OCI-LY1 (cell line): ENCODE results near the gene PBX1.

ENCODE experiments used
- H2AFZ ChIP-seq: fragments of 200-600 bp; sonication (generic), shearing (Covaris generic); 2 replicates; pipeline ENCODE4 v1.6.0; 2014; ENCODE audit warnings: antibody characterized with exemption, mild to moderate bottlenecking, low read length
- H3F3A ChIP-seq: fragments of 200-600 bp; sonication (generic), shearing (Covaris generic); 2 replicates; pipeline ENCODE4 v1.6.0; 2014; ENCODE audit warnings: mild to moderate bottlenecking, antibody characterized with exemption, low read length, moderate library complexity; ENCODE audit not compliant: insufficient read depth
- H3K27ac ChIP-seq: fragments of 200-600 bp; sonication (generic); 2 replicates; pipeline ENCODE4 v1.5.1; 2014; ENCODE audit warnings: low read length, mixed run types, mild to moderate bottlenecking, low read depth; ENCODE audit not compliant: poor library complexity, severe bottlenecking
- H3K27me3 ChIP-seq: fragments of 200-600 bp; sonication (generic); 2 replicates; pipeline ENCODE4 v1.6.0; 2014; ENCODE audit warnings: antibody characterized with exemption, mild to moderate bottlenecking, low read length, moderate library complexity; ENCODE audit not compliant: insufficient read depth
- H3K36me3 ChIP-seq: fragments of 200-600 bp; sonication (generic); 2 replicates; pipeline ENCODE4 v1.6.1; 2014; ENCODE audit warnings: mild to moderate bottlenecking, antibody characterized with exemption, low read length, moderate library complexity, mixed read lengths; ENCODE audit not compliant: insufficient read depth
- H3K4me1 ChIP-seq: fragments of 200-600 bp; sonication (generic); 2 replicates; pipeline ENCODE4 v1.5.1; 2014; ENCODE audit warnings: mild to moderate bottlenecking, low read length, moderate library complexity; ENCODE audit not compliant: insufficient read depth, severe bottlenecking
- H3K4me2 ChIP-seq: fragments of 200-600 bp; sonication (generic), shearing (Covaris generic); 2 replicates; pipeline ENCODE4 v1.6.1; 2014; ENCODE audit warnings: low read length
- H3K4me3 ChIP-seq: fragments of 200-600 bp; sonication (generic); 2 replicates; pipeline ENCODE4 v1.5.1; 2014; ENCODE audit warnings: low read length, low read depth, mild to moderate bottlenecking, mixed read lengths; ENCODE audit not compliant: poor library complexity, severe bottlenecking
- H3K79me2 ChIP-seq: fragments of 200-600 bp; shearing (Covaris generic); 2 replicates; pipeline ENCODE4 v1.6.1; 2016; ENCODE audit warnings: mixed run types, low read length, mixed read lengths; ENCODE audit not compliant: insufficient read depth
- H3K9ac ChIP-seq: fragments of 200-600 bp; sonication (generic), shearing (Covaris generic); 2 replicates; pipeline ENCODE4 v1.6.1; 2014; ENCODE audit warnings: mild to moderate bottlenecking, low read length, mixed read lengths
- H3K9me2 ChIP-seq: fragments of 200-600 bp; sonication (generic), shearing (Covaris generic); 2 replicates; pipeline ENCODE4 v1.6.1; 2014; ENCODE audit warnings: low read depth, mild to moderate bottlenecking, low read length, mixed read lengths
- H3K9me3 ChIP-seq: fragments of 200-600 bp; shearing (Covaris generic); 2 replicates; pipeline ENCODE4 v1.6.1; 2014; ENCODE audit warnings: low read length, mixed read lengths
- H4K20me1 ChIP-seq: fragments of 200-600 bp; sonication (generic), shearing (Covaris generic); 2 replicates; pipeline ENCODE4 v1.6.0; 2016; ENCODE audit warnings: mild to moderate bottlenecking, low read length; ENCODE audit not compliant: insufficient read depth
- CTCF ChIP-seq: fragments of 200-600 bp; sonication (generic), shearing (Covaris generic); IDR thresholded peaks from 2 replicates; pipeline ENCODE4 v1.5.1; 2017; ENCODE audit warnings: mild to moderate bottlenecking, antibody characterized with exemption, low read length, moderate library complexity, mixed read lengths
- EZH2 ChIP-seq: fragments of 200-600 bp; sonication (generic), shearing (Covaris generic); IDR thresholded peaks from 2 replicates; pipeline ENCODE4 v1.8.0; 2017; ENCODE audit warnings: borderline replicate concordance, mixed run types, mild to moderate bottlenecking, antibody characterized with exemption, low read length, moderate library complexity, mixed read lengths

The PBX1 gene

GRCh38 chr1:164755690-164756089 lies 196.7 kb downstream of the PBX1 start:
- Histone ChIP-seq H3K27me3 (no peaks in the 10 kb centered on the region), H3K9me2 (no peaks in the 10 kb centered on the region), H3K9ac (no peak overlapping the region), H3K4me1 (no peaks in the 10 kb centered on the region), H3F3A (no peaks in the 10 kb centered on the region), H3K27ac (no peak overlapping the region), H3K4me3 (no peak overlapping the region), H3K9me3 (no peaks in the 10 kb centered on the region), H2AFZ (no peak overlapping the region), H3K4me2 (no peak overlapping the region), H4K20me1 (no peaks in the 10 kb centered on the region), H3K79me2 (no peaks in the 10 kb centered on the region), H3K36me3 (no peaks in the 10 kb centered on the region)
- TF ChIP-seq EZH2 (no peak), CTCF (no peak)

DNA sequence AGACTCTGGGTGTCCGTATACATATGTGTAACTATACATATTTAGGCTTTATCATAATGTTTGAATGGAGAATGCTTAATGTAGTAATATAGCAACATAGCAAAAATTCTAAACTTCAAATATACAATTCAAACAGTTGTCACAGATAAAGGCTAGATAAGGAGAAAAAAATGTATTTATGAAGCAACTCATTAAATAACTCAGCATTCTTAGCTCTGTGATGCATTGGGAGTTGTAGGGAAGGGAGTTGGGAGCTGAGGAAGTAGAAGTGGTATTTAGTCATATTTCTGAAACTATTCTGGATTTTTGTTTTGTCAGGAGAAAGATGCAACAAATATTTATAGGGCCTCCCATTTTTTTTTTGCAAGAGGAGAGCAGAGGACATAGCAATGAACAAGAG lies 197.8 kb downstream of the PBX1 start:
- Histone ChIP-seq H3K4me1 (no peaks in the 10 kb centered on the region), H3K9me2 (no peaks in the 10 kb centered on the region), H3K79me2 (no peaks in the 10 kb centered on the region), H3K27ac (no peak overlapping the region), H3K9me3 (no peaks in the 10 kb centered on the region), H3K36me3 (no peaks in the 10 kb centered on the region), H2AFZ (no peak overlapping the region), H3K27me3 (no peaks in the 10 kb centered on the region), H3K4me3 (no peak overlapping the region), H3K4me2 (no peak overlapping the region), H3F3A (no peaks in the 10 kb centered on the region), H3K9ac (no peak overlapping the region), H4K20me1 (no peaks in the 10 kb centered on the region)
- TF ChIP-seq EZH2 (no peak), CTCF (no peak)

GRCh38 chr1:164757625-164758024 lies 198.6 kb downstream of the PBX1 start:
- H3K9ac ChIP-seq: no peak overlapping the region
- H3K9me2 ChIP-seq: no peaks in the 10 kb centered on the region
- no peaks in the 10 kb centered on the region for H3K9me3 ChIP-seq
- no peak overlapping the region for H3K27ac ChIP-seq
- no peak overlapping the region for H3K4me2 ChIP-seq
- H3K79me2 ChIP-seq: no peaks in the 10 kb centered on the region
- no peaks in the 10 kb centered on the region for H4K20me1 ChIP-seq
- no peaks in the 10 kb centered on the region for H3F3A ChIP-seq
- H3K27me3 ChIP-seq: no peaks in the 10 kb centered on the region
- H3K36me3 ChIP-seq: no peaks in the 10 kb centered on the region
- no peak overlapping the region for H2AFZ ChIP-seq
- no peaks in the 10 kb centered on the region for H3K4me1 ChIP-seq
- no peak overlapping the region for H3K4me3 ChIP-seq
- TF ChIP-seq EZH2 (no peak), CTCF (no peak)
